Measurements from ENCODE around the gene RPS5. TPM values are rescaled to one million over a fixed set of nuclear protein-coding genes. Genes with fewer than 3 reads are reported as not detected.

RPS5 gene
- total RNA-seq, 1 experiment from 2014 or later = 1,982 TPM

GRCh38 chr19:58351990-58352755 lies 34.9 kb upstream of the RPS5 start:
- RAD21 ChIA-PET (ENCODE audit: low non-redundant PET in 1 of 2, low total read pairs in 2 of 2, uncharacterized antibody in 2 of 2, unreplicated experiment in 2 of 2) = interaction anchor here in 1 of 2 experiments (0.5 kb wide), 1 partner anchor 133 kb away, joined by 3 read pairs; no protein-coding TSS in a partner anchor
- CTCF ChIA-PET = no interaction called here
- no peaks in the 10 kb centered on the region for H3K27me3 ChIP-seq (ENCODE audit: insufficient read depth, low read length)
- H3K27ac ChIP-seq (ENCODE audit: low read depth, low read length) = no peak overlapping the region
- POLR2A ChIA-PET = interaction anchor here (1.4 kb wide), 1 partner anchor 10 kb away, joined by 7 read pairs; the partner anchor contains the start of gene ZNF497
- DNase-seq (ENCODE audit: low read depth, low spot score) (no peak), ATAC-seq (no peak)
- H3K4me3 ChIP-seq (replicated peaks in 1 of 2; ENCODE audit: low read depth in 1 of 2, low read length in 2 of 2) = no peak overlapping the region
- H2AFZ ChIP-seq (ENCODE audit: low read depth, low read length, poor library complexity, severe bottlenecking) = no peak overlapping the region
- H3K9ac ChIP-seq (ENCODE audit: low read length) = no peak overlapping the region
- H3K4me2 ChIP-seq (ENCODE audit: low read length) = no peak overlapping the region
- no peaks in the 10 kb centered on the region for H3K4me1 ChIP-seq (ENCODE audit: control insufficient read depth in 1 of 2, insufficient read depth in 2 of 2, low read length in 2 of 2)
- no TSS peak for BruUV-seq (replicated peaks)
- H3K36me3 ChIP-seq (ENCODE audit: control insufficient read depth in 1 of 2, insufficient read depth in 2 of 2, low read length in 2 of 2) = no peaks in the 10 kb centered on the region
- intact Hi-C loops (cut with micrococcal nuclease) = no loop called here
- H3K79me2 ChIP-seq (ENCODE audit: insufficient read depth, low read length) = no peaks in the 10 kb centered on the region
- no peaks in the 10 kb centered on the region for H4K20me1 ChIP-seq (ENCODE audit: insufficient read depth)
- H3K9me2 ChIP-seq (ENCODE audit: insufficient read depth) = no peaks in the 10 kb centered on the region
- TF ChIP-seq SP1 (IDR thresholded peaks at IDR 0.05; ENCODE audit: low read depth) = no peak
- no peak for TF ChIP-seq CBX3 (IDR thresholded peaks at IDR 0.05; ENCODE audit: low read depth)
- no peak for TF ChIP-seq POLR2A (IDR thresholded peaks at IDR 0.05; ENCODE audit: borderline replicate concordance, extremely low read depth, insufficient read depth, insufficient read length)
- TF ChIP-seq JUND (IDR thresholded peaks at IDR 0.05) = no peak
- no peak for TF ChIP-seq SIN3A (IDR thresholded peaks at IDR 0.05; ENCODE audit: low read depth)
- TF ChIP-seq CEBPB (IDR thresholded peaks at IDR 0.05; ENCODE audit: low read depth) = no peak
- TF ChIP-seq REST (IDR thresholded peaks at IDR 0.05; ENCODE audit: low read depth) = no peak
- no peak for TF ChIP-seq POLR2AphosphoS5 (IDR thresholded peaks at IDR 0.05; ENCODE audit: low read depth, low read length)
- H3K9me3 ChIP-seq (ENCODE audit: control insufficient read depth in 1 of 2, insufficient read depth in 1 of 2, low read depth in 1 of 2, low read length in 2 of 2) = no peaks in the 10 kb centered on the region
